ENCODE measurements around the gene TAF8. TPM values are rescaled to one million over a fixed set of nuclear protein-coding genes. Genes with fewer than 3 reads are reported as not detected.
A peak's percentile ranks its signal among the peaks of the same experiment; 100 is the strongest.

Gene TAF8
- total and polyA plus RNA-seq, 10 of the 15 experiments (the other 5 are each of a cell fraction or from before 2014, with no cell fraction given), result 11.7 to 30.9 (median 19.9) TPM

- TF ChIP-seq FOXM1 (IDR thresholded peaks at IDR 0.05; ENCODE audit: low read depth, low read length), result peak; percentile 47; the same call in 1 of the 2 replicates
- TF ChIP-seq BACH1 (IDR thresholded peaks at IDR 0.05; ENCODE audit: borderline replicate concordance), result peak; percentile 67; the same call in 1 of the 2 replicates
- no peak for TF ChIP-seq CHD4 (IDR thresholded peaks at IDR 0.05)
- TF ChIP-seq CTCF (IDR thresholded peaks at IDR 0.05 in 2 of 3, conservative IDR thresholded peaks at IDR 0.05 in 1 of 3; ENCODE audit: control insufficient read depth in 2 of 3, extremely low read depth in 1 of 3, insufficient read depth in 1 of 3, low read depth in 3 of 3, low read length in 3 of 3), result no peak
- peak; percentile 91 for TF ChIP-seq CHD2 (IDR thresholded peaks at IDR 0.05; ENCODE audit: borderline replicate concordance, low read depth, low read length)
- no peak; the same call in 1 of the 2 replicates for TF ChIP-seq MTA3 (IDR thresholded peaks at IDR 0.05; ENCODE audit: borderline replicate concordance, low read length)
- peak; percentile 93 for TF ChIP-seq RELA (IDR thresholded peaks at IDR 0.05; ENCODE audit: borderline replicate concordance, partially characterized antibody)
- TF ChIP-seq RCOR1 (conservative IDR thresholded peaks at IDR 0.05; ENCODE audit: low read depth, low read length), result 0 out of 2 replicates have a peak, but pooled peaks have one; percentile 78
- no peak for TF ChIP-seq CUX1 (IDR thresholded peaks at IDR 0.05; ENCODE audit: insufficient replicate concordance, low read depth, low read length)
- no peak for TF ChIP-seq GABPA (IDR thresholded peaks at IDR 0.05; ENCODE audit: low read depth)
- no peak for TF ChIP-seq ZNF24 (IDR thresholded peaks at IDR 0.05)
- no peak for TF ChIP-seq HDAC6 (IDR thresholded peaks at IDR 0.05; ENCODE audit: unreplicated experiment)
- TF ChIP-seq SP1 (IDR thresholded peaks at IDR 0.05; ENCODE audit: low read depth, low read length), result peak; percentile 83
- TF ChIP-seq POU2F2 (IDR thresholded peaks at IDR 0.05; ENCODE audit: borderline replicate concordance, low read depth, low read length), result peak; percentile 96
- TF ChIP-seq PAX5 (IDR thresholded peaks at IDR 0.05; ENCODE audit: borderline replicate concordance, low read depth, low read length), result peak; percentile 7; the same call in 1 of the 2 replicates
- no peak for TF ChIP-seq IRF5 (IDR thresholded peaks at IDR 0.05; ENCODE audit: borderline replicate concordance)
- TF ChIP-seq ASH2L (IDR thresholded peaks at IDR 0.05; ENCODE audit: borderline replicate concordance, low read depth), result 0 out of 2 replicates have a peak, but pooled peaks have one; percentile 35
- TF ChIP-seq MYC (IDR thresholded peaks at IDR 0.05; ENCODE audit: insufficient read depth, insufficient read length, insufficient replicate concordance, low read length, severe bottlenecking), result no peak
- peak; percentile 86 for TF ChIP-seq CREB1 (IDR thresholded peaks at IDR 0.05; ENCODE audit: low read depth)
- TF ChIP-seq ZZZ3 (IDR thresholded peaks at IDR 0.05; ENCODE audit: control insufficient read depth, insufficient read length, low read depth), result no peak
These were observed at the start of gene TAF8 (continued) for GRCh38 chr6:42050297-42051267.

Data from GM12878 (cell line).